ENCODE data around the gene PDGFD.

The PDGFD gene

GRCh38 chr11:104105155-104105554, 58.8 kb downstream of the PDGFD start:
- no peak for TF ChIP-seq CTCF (IDR thresholded peaks at IDR 0.05)

GRCh38 chr11:104104664-104105063, 59.3 kb downstream of the PDGFD start:
- TF ChIP-seq CTCF (IDR thresholded peaks at IDR 0.05), result no peak

- TF ChIP-seq CTCF (IDR thresholded peaks at IDR 0.05), result no peak
Observed at GRCh38 chr11:104104201-104104600, 59.7 kb downstream of the PDGFD start.

GRCh38 chr11:104098555-104098954, 65.4 kb downstream of the PDGFD start:
- no peak for TF ChIP-seq CTCF (IDR thresholded peaks at IDR 0.05)

- TF ChIP-seq CTCF (IDR thresholded peaks at IDR 0.05), result no peak
Observed at GRCh38 chr11:104098132-104098531, 65.8 kb downstream of the PDGFD start.

- no peak for TF ChIP-seq CTCF (IDR thresholded peaks at IDR 0.05)
Observed at GRCh38 chr11:104096900-104097299, 67.0 kb downstream of the PDGFD start.

GRCh38 chr11:104095791-104096190, 68.2 kb downstream of the PDGFD start:
- TF ChIP-seq CTCF (IDR thresholded peaks at IDR 0.05), result no peak

- no peak for TF ChIP-seq CTCF (IDR thresholded peaks at IDR 0.05)
Observed at GRCh38 chr11:104094576-104094975, 69.4 kb downstream of the PDGFD start.
